Activated gamma-delta T cell (primary cell): ENCODE measurements around the gene LHX6.
A peak's percentile ranks its signal among the peaks of the same experiment; 100 is the strongest.

ENCODE experiments used
- DNase-seq: peaks from one replicate; lab custom pipeline; 2025; lab: John Stamatoyannopoulos, UW
- total RNA-seq, 2 donors: gene quantifications; one replicate each; lab custom pipeline; 2026; lab: John Stamatoyannopoulos, UW

LHX6 gene
- 0.05 to 0.09 reads per million in 2 donors for total RNA-seq

GRCh38 chr9:122228568-122229484, at the start of gene LHX6:
Gene LHX6, minus strand, starts transcription at chr9:122228957. Its CDS starts 217 bp downstream, at chr9:122228740.
- no peak for DNase-seq

GRCh38 chr9:122277285-122277897, 48.6 kb upstream of the LHX6 start:
- no peak for DNase-seq

GRCh38 chr9:122276096-122276495, 47.3 kb upstream of the LHX6 start:
- DNase-seq, result no peak

- no peak for DNase-seq
Observed at GRCh38 chr9:122274055-122274454, 45.3 kb upstream of the LHX6 start.

- DNase-seq, result no peak
Observed at GRCh38 chr9:122268041-122268814, 39.5 kb upstream of the LHX6 start.

- DNase-seq, result no peak
Observed at GRCh38 chr9:122265149-122265915, 36.6 kb upstream of the LHX6 start.

- DNase-seq, result peak; percentile 82
Observed at GRCh38 chr9:122264360-122265148, 35.8 kb upstream of the LHX6 start, which contains the start of the genes MRRF and RBM18. Gene MRRF, plus strand, starts transcription at chr9:122264882. Its CDS starts 6,010 bp downstream, at chr9:122270892. Gene RBM18, minus strand, starts transcription at chr9:122264840. Its CDS starts 3,348 bp downstream, at chr9:122261492.

GRCh38 chr9:122263699-122264349, 35.1 kb upstream of the LHX6 start:
- no peak for DNase-seq

- DNase-seq, result no peak
Observed at GRCh38 chr9:122262073-122262472, 33.3 kb upstream of the LHX6 start.

- no peak for DNase-seq
Observed at GRCh38 chr9:122261469-122261881, 32.7 kb upstream of the LHX6 start.

- DNase-seq, result no peak
Observed at GRCh38 chr9:122258886-122259415, 30.2 kb upstream of the LHX6 start.

GRCh38 chr9:122256206-122256605, 27.4 kb upstream of the LHX6 start:
- DNase-seq, result no peak

- no peak for DNase-seq
Observed at GRCh38 chr9:122254761-122255160, 26.0 kb upstream of the LHX6 start.

GRCh38 chr9:122252796-122253195, 24.0 kb upstream of the LHX6 start:
- DNase-seq, result no peak

- DNase-seq, result no peak
Observed at GRCh38 chr9:122251351-122251750, 22.6 kb upstream of the LHX6 start.

GRCh38 chr9:122248448-122248865, 19.7 kb upstream of the LHX6 start:
- DNase-seq, result no peak

- DNase-seq, result no peak
Observed at GRCh38 chr9:122246666-122247065, 17.9 kb upstream of the LHX6 start.

GRCh38 chr9:122244349-122244748, 15.6 kb upstream of the LHX6 start:
- DNase-seq, result no peak

- no peak for DNase-seq
Observed at GRCh38 chr9:122239722-122240121, 11.0 kb upstream of the LHX6 start.

- DNase-seq, result no peak
Observed at GRCh38 chr9:122236681-122237080, 7.9 kb upstream of the LHX6 start.
